Loucy (cell line): ENCODE data around the gene SDHAF3.

Experiments
- H2AFZ ChIP-seq: fragments of 200-600 bp; sonication (generic); 2 replicates; pipeline ENCODE4 v1.6.0; 2016; ENCODE audit warnings: antibody characterized with exemption, mild to moderate bottlenecking, low read length, moderate library complexity
- H3F3A ChIP-seq: fragments of 200-600 bp; 2 replicates; pipeline ENCODE4 v1.6.0; 2016; ENCODE audit warnings: antibody characterized with exemption, low read depth, mild to moderate bottlenecking
- H3K27me3 ChIP-seq: fragments of 200-600 bp; sonication (generic); 2 replicates; pipeline ENCODE4 v1.6.1; 2014; ENCODE audit warnings: low read length, mild to moderate bottlenecking; ENCODE audit not compliant: insufficient read depth, poor library complexity, severe bottlenecking
- H3K36me3 ChIP-seq: fragments of 200-600 bp; sonication (generic); 2 replicates; pipeline ENCODE4 v1.6.1; 2016; ENCODE audit warnings: low read length; ENCODE audit not compliant: insufficient read depth
- H3K4me1 ChIP-seq: fragments of 200-600 bp; sonication (generic); 2 replicates; pipeline ENCODE4 v1.5.1; 2014; ENCODE audit warnings: low read length, mild to moderate bottlenecking; ENCODE audit not compliant: insufficient read depth, poor library complexity, severe bottlenecking
- H3K4me2 ChIP-seq: fragments of 200-600 bp; sonication (generic); 2 replicates; pipeline ENCODE4 v1.6.0; 2014; ENCODE audit warnings: antibody characterized with exemption, low read length, low read depth, mild to moderate bottlenecking; ENCODE audit not compliant: poor library complexity, severe bottlenecking
- H3K4me3 ChIP-seq: fragments of 200-600 bp; sonication (generic); 2 replicates; pipeline ENCODE4 v1.5.1; 2014; ENCODE audit warnings: low read length, mild to moderate bottlenecking, mixed read lengths; ENCODE audit not compliant: poor library complexity, severe bottlenecking
- H3K79me2 ChIP-seq: fragments of 200-600 bp; sonication (generic); 2 replicates; pipeline ENCODE4 v1.6.1; 2014; ENCODE audit warnings: low read length; ENCODE audit not compliant: insufficient read depth
- H3K9ac ChIP-seq: fragments of 200-600 bp; sonication (generic); 2 replicates; pipeline ENCODE4 v1.6.0; 2014; ENCODE audit warnings: mild to moderate bottlenecking, low read depth, low read length, moderate library complexity; ENCODE audit not compliant: poor library complexity, severe bottlenecking
- H3K9me2 ChIP-seq: fragments of 200-600 bp; sonication (generic); replicated peaks from 2 replicates; pipeline ENCODE4 v1.6.1; 2016; ENCODE audit warnings: low read depth, low read length, mixed read lengths
- H3K9me3 ChIP-seq: fragments of 200-600 bp; sonication (generic); 2 replicates; pipeline ENCODE4 v1.6.1; 2014; ENCODE audit warnings: mild to moderate bottlenecking, antibody characterized with exemption, low read length, low read depth; ENCODE audit not compliant: insufficient read depth
- H4K20me1 ChIP-seq: fragments of 200-600 bp; sonication (generic); 2 replicates; pipeline ENCODE4 v1.6.0; 2014; ENCODE audit warnings: antibody characterized with exemption, low read length, mild to moderate bottlenecking; ENCODE audit not compliant: insufficient read depth, poor library complexity, severe bottlenecking
- CTCF ChIP-seq: fragments of 200-600 bp; sonication (generic); conservative IDR thresholded peaks from 2 replicates; pipeline ENCODE4 v1.5.1; 2014; ENCODE audit warnings: mild to moderate bottlenecking, antibody characterized with exemption, low read length
- EZH2phosphoT487 ChIP-seq: fragments of 200-600 bp; IDR thresholded peaks from 2 replicates; pipeline ENCODE4 v1.6.1; 2018; ENCODE audit warnings: antibody characterized with exemption, mild to moderate bottlenecking, moderate library complexity, borderline replicate concordance

The SDHAF3 gene

GRCh38 chr7:97204821-97205220 is 87.3 kb downstream of the SDHAF3 start:
- Histone ChIP-seq H3K27me3 (no peaks in the 10 kb centered on the region), H3K9me3 (no peaks in the 10 kb centered on the region), H3K9ac (no peak overlapping the region), H3F3A (no peaks in the 10 kb centered on the region), H3K4me1 (no peaks in the 10 kb centered on the region), H3K4me3 (no peak overlapping the region), H3K4me2 (no peak overlapping the region), H2AFZ (no peak overlapping the region), H3K79me2 (no peaks in the 10 kb centered on the region), H3K9me2 (no peaks in the 10 kb centered on the region; the same call in 1 of the 2 replicates), H3K36me3 (no peaks in the 10 kb centered on the region), H4K20me1 (no peaks in the 10 kb centered on the region)
- TF ChIP-seq CTCF (no peak), EZH2phosphoT487 (no peak)

- H3K4me2 ChIP-seq = no peak overlapping the region
- no peak for TF ChIP-seq EZH2phosphoT487
- no peak for TF ChIP-seq CTCF
- no peaks in the 10 kb centered on the region for H3K79me2 ChIP-seq
- no peaks in the 10 kb centered on the region for H3F3A ChIP-seq
- H3K9ac ChIP-seq = no peak overlapping the region
- no peaks in the 10 kb centered on the region for H3K4me1 ChIP-seq
- H4K20me1 ChIP-seq = no peaks in the 10 kb centered on the region
- no peaks in the 10 kb centered on the region for H3K36me3 ChIP-seq
- H3K4me3 ChIP-seq = no peak overlapping the region
- H3K9me2 ChIP-seq = no peaks in the 10 kb centered on the region
- H3K27me3 ChIP-seq = no peaks in the 10 kb centered on the region
- no peak overlapping the region for H2AFZ ChIP-seq
- no peaks in the 10 kb centered on the region for H3K9me3 ChIP-seq
These were observed 98.1 kb downstream of the SDHAF3 start for GRCh38 chr7:97215556-97215955.

- H4K20me1 ChIP-seq = no peaks in the 10 kb centered on the region
- no peaks in the 10 kb centered on the region for H3K79me2 ChIP-seq
- H2AFZ ChIP-seq = no peak overlapping the region
- no peaks in the 10 kb centered on the region for H3K27me3 ChIP-seq
- no peak overlapping the region for H3K4me3 ChIP-seq
- no peaks in the 10 kb centered on the region for H3K4me1 ChIP-seq
- H3K4me2 ChIP-seq = no peak overlapping the region
- TF ChIP-seq EZH2phosphoT487 = no peak
- TF ChIP-seq CTCF = no peak
- no peaks in the 10 kb centered on the region for H3K9me3 ChIP-seq
- no peaks in the 10 kb centered on the region for H3F3A ChIP-seq
- H3K36me3 ChIP-seq = no peaks in the 10 kb centered on the region
- no peaks in the 10 kb centered on the region for H3K9me2 ChIP-seq
- H3K9ac ChIP-seq = no peak overlapping the region
These were observed 101.3 kb downstream of the SDHAF3 start for GRCh38 chr7:97218767-97219166.
